SK-MEL-5 (cell line): ENCODE data around the gene SCG2. TPM values are rescaled to one million over a fixed set of nuclear protein-coding genes. Genes with fewer than 3 reads are reported as not detected.

Experiments used
- DNase-seq: peaks from one replicate; pipeline ENCODE4 v3.0.0-alpha.2; 2016; ENCODE audit warnings: low read depth, low spot score
- in situ Hi-C: cut with HindIII; loops from 2 replicates; pipeline ENCODE4 v1.10.0; 2016; ENCODE audit warnings: low sequenced_read_pairs, high pct_unique_total_duplicates, low pct_unique_long_range_greater_than_20kb
- polyA plus RNA-seq, 2 experiments: library from polyadenylated mRNA; depleted of rRNA; stranded (reverse); fragments of >200 nt; gene quantifications; 2 replicates each; pipeline ENCODE4 v1.2.3, GENCODE V29; 2015
- total RNA-seq: library from RNA; depleted of rRNA; stranded (reverse); fragments of >200 nt; shearing (Covaris generic); gene quantifications from 2 replicates; pipeline ENCODE4 v1.2.3, GENCODE V29; 2014; rRNA removed

Gene SCG2, protein sequence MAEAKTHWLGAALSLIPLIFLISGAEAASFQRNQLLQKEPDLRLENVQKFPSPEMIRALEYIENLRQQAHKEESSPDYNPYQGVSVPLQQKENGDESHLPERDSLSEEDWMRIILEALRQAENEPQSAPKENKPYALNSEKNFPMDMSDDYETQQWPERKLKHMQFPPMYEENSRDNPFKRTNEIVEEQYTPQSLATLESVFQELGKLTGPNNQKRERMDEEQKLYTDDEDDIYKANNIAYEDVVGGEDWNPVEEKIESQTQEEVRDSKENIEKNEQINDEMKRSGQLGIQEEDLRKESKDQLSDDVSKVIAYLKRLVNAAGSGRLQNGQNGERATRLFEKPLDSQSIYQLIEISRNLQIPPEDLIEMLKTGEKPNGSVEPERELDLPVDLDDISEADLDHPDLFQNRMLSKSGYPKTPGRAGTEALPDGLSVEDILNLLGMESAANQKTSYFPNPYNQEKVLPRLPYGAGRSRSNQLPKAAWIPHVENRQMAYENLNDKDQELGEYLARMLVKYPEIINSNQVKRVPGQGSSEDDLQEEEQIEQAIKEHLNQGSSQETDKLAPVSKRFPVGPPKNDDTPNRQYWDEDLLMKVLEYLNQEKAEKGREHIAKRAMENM
- total RNA-seq, result 5.9 and 6.6 TPM in 2 replicates
- polyA plus RNA-seq (2015; cell fraction: cytosol; rRNA removed), result 7.8 and 8.6 TPM in 2 replicates
- polyA plus RNA-seq (2015; cell fraction: nucleus; rRNA removed), result 11.7 and 15.9 TPM in 2 replicates

DNA sequence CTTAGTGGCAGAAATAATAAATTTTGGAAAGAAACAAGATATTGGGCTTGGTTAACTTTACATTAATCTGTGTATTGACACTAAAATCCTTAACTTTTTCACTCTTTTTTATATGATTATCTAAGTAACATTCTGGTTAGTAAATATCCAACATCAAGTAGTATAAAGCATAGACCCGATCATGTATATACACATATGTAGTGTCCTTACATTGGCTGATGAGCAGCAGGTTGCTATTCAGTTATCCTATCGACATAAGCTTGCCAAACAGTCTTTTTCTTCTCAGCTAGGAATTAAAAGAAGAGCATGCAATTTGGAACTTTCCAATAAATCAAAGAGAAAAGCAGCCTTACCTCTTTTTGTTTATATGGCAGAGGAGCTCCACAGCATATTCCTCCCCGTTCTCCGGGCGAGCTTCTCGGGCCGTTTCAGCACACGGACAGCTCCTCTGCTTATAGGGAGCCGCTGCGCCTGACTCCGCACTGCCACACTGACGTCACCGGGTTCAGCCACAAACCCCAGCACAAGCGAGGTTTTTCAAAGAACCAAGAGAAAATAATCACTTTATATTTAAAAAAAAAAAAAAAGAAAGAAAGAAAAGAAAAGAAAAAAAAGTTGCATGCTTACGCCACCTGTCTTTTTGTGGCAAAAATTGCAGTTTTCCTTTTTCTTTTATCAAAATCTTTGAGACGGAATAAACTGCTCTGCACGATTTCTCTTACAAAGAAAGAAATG is at the start of gene SCG2:
SCG2 (minus strand) TSS at position 430 of the 735 bp plus-strand sequence. CDS start 3,079 bp downstream, outside the sequence.
- in situ Hi-C loops, result no loop called here
- peak; percentile 87 for DNase-seq

DNA sequence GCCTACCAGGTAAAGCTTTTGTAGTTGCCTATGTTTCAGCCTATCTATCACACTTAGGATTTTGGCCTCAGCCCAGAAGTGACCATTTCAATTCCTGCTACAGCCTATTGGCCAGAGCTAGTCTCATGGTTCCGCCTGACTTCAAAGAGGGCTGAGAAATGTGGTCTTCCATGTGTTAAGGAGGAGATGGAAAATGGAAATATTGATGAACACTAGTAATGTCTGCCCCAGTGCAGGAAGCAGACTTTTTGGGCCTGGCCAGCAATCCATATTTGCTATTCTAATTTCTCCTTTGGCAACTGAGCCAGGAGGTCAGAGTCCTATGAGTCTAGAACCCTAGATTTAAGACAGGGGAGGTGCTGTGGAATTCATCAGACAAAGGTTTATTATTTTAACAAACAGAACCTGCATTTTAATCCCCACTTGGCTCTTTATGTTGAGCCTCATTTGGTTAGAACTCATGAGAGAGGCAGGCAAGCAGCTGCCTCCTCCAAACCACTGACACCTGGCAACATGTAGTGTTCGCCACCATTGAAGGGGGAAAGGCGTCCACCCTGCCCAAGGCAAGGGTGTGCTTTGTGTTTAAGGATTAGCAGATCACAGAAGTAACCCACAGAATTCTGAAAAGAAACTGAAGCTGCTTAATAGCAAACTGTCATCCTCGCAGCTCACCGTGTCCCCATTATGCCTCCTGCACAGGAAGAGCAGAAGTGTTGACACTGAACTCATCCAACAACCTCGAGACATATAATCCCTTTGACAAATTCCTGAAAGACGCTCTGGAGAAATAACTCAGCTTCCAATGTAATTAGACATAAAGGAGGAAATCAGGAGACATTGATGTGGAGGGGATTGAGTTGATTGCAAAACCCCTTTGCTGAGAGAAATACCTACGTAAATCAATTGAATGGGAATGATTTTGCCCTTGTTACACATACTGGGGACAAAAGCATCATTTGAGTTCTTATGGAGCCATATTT is 47.7 kb upstream of the SCG2 start:
- in situ Hi-C loops, result no loop called here
- peak; percentile 22 for DNase-seq

DNA sequence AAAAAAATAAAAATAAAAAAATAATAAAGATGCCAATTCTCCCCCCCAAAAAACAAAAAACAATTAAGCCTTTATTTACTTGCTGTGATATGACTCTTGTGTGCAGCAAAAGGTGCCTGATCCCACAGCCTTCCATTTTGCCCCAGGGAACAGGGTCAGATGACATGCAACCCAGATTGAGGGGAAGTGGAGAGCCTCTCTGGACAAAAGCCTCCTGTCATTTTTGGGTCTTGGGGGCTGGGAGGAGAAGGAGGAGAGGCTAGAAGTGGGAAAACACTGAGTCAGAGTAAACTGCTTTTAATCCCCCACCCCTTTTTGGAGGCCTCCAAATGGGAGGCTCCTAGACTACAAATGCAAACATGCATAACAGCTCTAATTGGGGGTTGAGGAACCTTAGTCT is 46.6 kb upstream of the SCG2 start:
- in situ Hi-C loops, result no loop called here
- DNase-seq, result peak; percentile 97

DNA sequence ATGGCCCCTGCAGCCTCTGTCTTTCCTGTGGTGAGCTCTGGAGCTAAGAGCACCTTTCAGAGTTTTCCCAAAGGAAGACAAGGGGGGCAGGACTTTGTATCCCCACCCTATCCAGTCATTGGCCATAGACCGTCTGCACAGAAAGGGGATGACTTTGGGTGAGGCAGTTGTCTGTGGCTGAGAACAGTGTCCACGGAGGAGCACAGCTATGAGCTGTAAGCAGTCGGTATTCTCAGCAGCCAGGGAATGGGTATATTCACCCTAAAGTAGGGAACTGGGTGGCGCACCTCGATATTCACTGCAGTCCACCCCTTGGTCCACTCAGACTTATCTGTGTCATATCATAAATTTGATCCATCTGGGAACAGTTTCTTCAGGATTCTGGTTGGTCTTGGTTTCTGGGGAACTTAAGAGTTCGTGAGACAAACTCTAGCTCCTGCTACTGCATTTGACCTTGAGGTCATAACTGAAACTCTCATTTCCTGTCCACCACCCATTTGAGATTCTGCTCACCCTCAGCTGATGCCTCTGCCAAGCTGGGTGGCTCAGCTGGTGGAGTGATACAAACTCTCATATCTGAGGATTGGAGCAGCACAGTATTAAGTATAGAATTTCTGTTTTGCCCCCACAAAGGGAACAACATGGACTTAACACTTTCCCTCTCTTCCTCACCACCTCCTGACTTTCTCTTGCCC is 45.2 kb upstream of the SCG2 start:
- in situ Hi-C loops, result no loop called here
- peak; percentile 14 for DNase-seq

DNA sequence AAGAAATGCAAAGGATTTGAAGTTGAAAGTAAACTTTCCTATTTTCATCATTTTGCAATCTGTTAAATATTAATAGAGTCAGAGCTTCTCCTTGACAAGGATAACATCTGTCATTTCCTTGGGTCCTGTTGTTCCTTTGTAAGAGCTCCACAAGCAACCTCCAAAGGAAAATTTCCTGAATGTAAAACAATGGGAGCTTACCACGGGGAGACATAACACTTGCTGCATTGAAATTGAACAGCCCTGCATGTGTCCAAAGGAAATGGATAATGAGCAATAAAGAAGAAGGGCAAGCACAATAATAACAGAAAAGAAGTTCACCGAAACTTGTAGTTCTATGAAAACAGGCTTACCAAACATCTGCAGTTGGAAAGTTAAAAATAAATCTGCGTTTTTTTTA is 42.0 kb upstream of the SCG2 start:
- DNase-seq, result peak; percentile 29
- in situ Hi-C loops, result no loop called here

DNA sequence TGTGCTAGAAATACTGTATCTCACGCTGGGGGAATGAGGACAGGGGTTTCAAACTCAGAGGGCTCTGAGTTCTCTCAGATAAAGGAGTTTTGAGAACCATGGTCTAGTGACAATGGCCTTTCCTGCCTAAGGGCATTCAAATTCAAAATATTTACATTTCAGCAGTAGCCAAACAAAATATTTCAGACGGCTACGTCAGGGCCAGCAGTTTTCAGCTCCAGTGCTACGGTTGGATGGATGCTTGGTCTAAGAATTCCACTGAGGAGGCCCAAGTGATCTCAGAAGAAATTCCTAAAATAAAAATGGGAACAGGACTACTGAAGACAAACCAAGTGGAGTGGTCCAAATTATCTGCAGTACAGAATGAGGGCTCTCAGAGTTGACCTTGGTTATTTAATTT is 41.1 kb upstream of the SCG2 start:
- in situ Hi-C loops, result no loop called here
- no peak for DNase-seq

DNA sequence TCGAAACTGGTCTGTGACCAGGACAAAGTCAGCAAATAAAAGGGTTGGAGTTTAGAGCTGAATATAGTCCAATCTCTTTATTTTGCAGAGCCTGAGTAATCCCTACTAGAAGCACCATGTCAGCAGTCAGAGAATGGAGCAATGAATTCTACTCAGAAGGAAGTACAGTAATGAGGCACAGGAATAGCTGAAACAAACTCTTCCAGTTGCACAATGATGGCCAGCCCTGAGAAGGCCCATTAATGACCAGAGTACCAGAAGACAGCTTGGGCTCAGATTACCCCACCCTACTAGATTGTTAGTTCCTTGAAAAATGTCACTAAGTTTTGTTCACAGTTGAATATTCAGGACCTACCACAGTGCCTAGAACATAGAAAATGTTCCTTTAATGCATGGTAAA is 40.3 kb upstream of the SCG2 start:
- no peak for DNase-seq
- in situ Hi-C loops, result no loop called here

DNA sequence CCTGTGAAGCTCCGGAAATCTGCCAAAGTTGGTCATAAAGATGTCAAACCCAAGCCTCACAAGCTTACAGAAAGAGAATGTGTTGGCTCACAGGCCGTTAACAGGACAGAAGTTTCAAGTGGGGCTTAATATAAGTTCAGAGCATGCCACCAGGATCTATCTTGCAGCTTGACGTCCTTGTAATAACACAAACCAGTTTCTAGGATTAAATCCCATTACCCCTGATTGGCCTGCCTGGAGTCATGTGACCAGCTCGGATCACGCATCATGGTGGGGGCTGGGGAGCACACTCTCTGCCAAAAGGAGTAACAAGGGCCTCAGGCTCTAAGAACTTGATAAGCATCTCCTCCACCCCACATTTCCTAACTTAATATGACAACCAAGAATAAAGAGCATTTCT is 38.9 kb upstream of the SCG2 start:
- in situ Hi-C loops, result no loop called here

DNA sequence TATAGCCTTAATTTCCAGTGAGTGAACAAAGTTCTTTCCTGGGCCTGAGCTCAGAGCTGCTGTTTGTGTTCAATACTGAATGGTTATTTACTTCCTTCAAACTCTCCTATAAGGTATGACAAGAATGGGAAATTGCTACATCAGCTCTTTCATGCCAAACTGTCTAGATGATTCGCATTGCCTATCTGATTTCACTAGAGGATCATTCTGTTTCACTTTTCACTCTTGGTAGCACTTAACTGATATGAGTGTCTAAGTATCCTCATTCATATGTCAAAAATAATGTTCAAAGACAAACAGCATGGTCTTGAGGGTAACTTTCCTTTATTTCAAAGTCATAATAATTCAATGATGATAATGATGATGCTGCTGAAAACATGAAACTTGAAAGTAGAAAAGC is 32.9 kb upstream of the SCG2 start:
- no peak for DNase-seq
- in situ Hi-C loops, result no loop called here

More for the DNA sequence above, 38.9 kb upstream of the SCG2 start:
- DNase-seq, result no peak

DNA sequence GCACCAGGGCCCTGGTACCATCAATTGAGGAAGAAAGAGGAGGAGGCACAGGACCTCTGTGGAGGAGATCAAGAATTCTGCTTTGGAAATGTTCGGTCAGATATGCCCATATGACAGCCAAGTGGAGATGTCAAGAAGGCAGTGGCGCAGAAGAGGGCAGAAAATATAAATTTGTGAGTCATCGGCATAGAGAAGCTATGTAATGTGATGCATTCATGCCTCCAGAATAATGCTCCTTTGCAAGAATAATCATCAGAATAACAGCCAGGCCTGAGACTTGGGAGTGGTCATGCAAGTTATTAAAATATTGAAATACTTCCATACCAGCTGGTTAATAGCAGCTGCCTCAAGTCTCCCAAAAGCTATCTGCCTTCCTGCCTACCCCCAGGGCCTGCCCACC is 32.1 kb upstream of the SCG2 start:
- in situ Hi-C loops, result no loop called here
- DNase-seq, result no peak

DNA sequence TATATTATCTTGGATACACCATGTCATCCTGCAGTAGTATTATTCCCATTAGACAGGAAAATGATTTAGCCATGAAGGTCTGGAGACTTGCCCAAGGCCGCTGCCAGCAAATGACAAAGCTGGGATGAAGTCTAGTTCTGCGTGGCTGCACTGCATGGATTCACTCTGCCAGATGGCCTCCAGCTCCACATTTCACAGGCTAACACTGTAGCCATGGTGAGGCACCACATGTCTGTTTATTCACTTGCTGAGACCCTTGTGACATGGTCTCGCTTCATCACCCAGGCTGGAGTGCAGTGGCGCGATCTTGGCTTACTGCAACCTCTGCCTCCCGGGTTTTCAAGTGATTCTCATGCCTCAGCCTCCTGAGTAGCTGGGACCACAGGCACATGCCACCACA is 31.5 kb upstream of the SCG2 start:
- in situ Hi-C loops, result no loop called here
- no peak for DNase-seq

DNA sequence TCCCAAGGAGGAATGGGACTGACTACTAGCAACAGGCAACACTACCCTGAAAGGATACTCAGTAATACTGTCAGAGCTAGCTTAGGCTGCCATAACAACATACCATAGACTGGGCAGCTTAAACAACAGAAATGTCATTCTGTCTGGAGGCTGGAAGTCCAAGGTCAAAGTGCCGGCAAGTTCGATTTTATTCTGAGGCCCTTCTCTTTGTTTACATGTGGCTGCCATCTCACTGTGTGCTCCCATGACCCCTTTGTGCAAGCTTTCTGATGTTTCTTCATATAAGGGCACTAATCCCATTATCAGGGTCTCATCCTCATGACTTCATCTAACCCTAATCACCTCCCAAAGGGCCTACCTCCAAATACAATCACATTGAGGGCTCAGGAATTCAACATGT is 30.7 kb upstream of the SCG2 start:
- in situ Hi-C loops, result no loop called here
- no peak for DNase-seq

DNA sequence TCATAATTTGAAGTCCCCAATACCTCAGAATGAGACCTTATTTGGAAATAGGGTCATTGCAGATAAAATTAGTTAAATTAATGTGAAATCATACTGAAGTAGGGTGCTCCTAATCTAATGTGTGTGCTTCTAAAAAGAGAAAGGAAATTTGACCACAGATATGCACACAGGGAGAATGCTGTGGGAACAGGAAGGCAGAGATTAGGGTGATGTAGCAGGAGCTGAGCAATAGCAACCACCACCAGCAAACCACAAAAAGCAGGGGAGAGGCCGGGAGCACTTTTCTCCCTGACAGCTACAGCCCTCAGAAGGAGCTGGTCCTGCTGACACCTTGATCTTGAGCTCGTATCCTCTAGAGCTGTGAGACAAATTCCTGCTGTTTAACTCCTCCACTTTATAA is 24.6 kb upstream of the SCG2 start:
- DNase-seq, result no peak
- in situ Hi-C loops, result no loop called here

DNA sequence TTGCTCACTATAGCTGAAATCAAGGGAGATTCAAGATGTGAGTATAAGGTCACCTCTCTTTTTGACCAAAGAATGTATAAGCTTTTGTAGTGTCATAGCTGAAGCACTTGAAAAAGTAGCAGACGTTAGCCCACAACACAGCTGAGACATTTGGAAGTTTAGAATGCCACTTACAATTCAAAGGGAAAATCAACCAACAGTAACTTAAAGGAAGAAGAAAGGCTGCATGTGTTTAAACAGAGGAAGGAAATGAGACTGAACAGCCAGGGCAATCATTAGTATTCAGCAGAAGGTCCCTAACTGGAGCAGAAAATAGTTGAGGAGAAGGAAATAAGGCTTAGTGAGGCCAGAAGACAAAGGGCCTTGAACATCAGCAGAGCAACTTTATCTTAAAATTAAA is 23.5 kb upstream of the SCG2 start:
- in situ Hi-C loops, result no loop called here
- DNase-seq, result no peak

DNA sequence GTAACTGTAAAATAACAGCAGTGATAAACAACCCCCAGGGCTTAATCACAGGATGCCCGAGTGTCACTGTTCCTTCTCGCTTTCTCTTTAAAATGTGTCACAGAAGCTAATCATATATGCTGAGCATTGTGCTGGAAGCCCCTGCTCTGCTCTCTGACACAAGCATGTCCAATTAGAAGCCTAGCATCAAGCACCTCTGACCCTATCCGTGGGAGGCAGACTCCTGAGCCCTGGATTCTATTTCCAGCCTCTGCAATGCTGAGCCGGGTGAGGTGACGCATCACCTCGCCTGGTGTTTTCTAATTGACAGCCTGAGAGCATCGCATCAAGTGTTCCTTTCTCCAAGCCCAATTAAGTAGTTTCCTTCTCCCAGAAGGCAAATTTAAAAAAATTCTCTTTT is 19.7 kb upstream of the SCG2 start:
- DNase-seq, result no peak
- in situ Hi-C loops, result no loop called here

DNA sequence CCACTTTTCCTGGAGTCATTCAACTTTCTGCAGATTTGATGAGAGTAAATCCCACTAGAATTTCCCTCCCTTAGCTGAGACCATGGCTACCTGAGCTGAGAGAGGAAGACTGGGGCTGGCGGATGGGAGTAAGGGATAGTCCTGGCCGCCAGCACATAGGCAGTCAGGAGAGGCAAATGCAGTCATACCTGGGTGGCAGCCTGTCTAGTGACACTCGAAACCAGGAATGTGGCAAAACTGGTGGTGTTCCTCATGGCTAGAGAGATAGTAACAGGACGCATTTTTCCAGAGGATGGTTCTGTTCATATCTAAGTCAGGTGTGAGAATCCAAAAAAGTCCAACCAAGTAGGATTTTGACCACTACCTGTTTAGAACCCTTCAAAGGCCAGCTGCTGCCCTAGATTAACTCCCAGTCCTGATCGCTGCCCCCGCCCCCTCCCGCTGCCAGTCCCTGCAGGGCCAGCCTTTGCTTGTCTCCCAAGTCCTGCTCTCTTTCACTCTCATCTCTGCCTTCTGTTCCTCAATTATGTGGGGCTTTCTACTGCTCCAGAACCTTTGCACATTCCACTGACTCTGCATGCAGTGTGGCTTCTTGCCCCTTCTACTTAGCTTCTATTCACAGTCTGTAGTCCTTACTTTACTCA is 17.4 kb upstream of the SCG2 start:
- DNase-seq, result no peak
- in situ Hi-C loops, result no loop called here
